Neural cell (in vitro differentiated cells): Measurements from ENCODE around the gene MAG.

Source experiments
- EP300 ChIP-seq: fragments of 450-650 bp; conservative IDR thresholded peaks from 2 replicates; pipeline ENCODE4 v1.6.1; 2014; ENCODE audit warnings: antibody characterized with exemption, mild to moderate bottlenecking, moderate library complexity; ENCODE audit not compliant: poor library complexity, severe bottlenecking
- EZH2 ChIP-seq: fragments of 200-600, 300-800 bp; shearing (Covaris generic), sonication (generic); IDR thresholded peaks from 2 replicates; pipeline ENCODE4 v1.6.1; 2014; ENCODE audit warnings: antibody characterized with exemption, low read length, borderline replicate concordance, mild to moderate bottlenecking; ENCODE audit not compliant: insufficient read depth, poor library complexity, severe bottlenecking
- RAD21 ChIP-seq: fragments of 450-650 bp; conservative IDR thresholded peaks from 2 replicates; pipeline ENCODE4 v1.6.1; 2014; ENCODE audit warnings: antibody characterized with exemption, mild to moderate bottlenecking, moderate library complexity
- TF ChIP-seq, protein P1 (sequence below): fragments of 450-650 bp; IDR thresholded peaks from 2 replicates; pipeline ENCODE4 v1.5.1; 2014; ENCODE audit warnings: antibody characterized with exemption, mild to moderate bottlenecking, moderate library complexity; ENCODE audit not compliant: poor library complexity, severe bottlenecking
- TF ChIP-seq, protein P2 (sequence below): IDR thresholded peaks from 2 replicates; pipeline ENCODE4 v1.6.1; 2012; ENCODE audit warnings: borderline replicate concordance

DNA sequence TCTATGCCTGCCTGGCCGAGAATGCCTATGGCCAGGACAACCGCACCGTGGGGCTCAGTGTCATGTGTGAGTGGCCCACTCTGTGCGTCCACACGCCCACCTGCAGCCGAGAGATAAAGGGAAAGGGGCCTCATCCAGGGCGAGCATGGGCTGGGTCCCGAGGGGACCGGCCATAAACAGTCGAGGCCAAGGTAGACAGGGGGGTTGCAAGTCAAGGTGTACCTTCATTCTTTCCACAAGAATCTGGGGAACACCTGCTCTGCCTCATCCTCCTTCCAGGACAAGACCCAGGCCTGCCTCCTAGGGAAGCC lies 8.3 kb downstream of the MAG start:
- TF ChIP-seq EZH2 (no peak), EP300 (no peak), RAD21 (no peak)
- TF ChIP-seq, protein P1, sequence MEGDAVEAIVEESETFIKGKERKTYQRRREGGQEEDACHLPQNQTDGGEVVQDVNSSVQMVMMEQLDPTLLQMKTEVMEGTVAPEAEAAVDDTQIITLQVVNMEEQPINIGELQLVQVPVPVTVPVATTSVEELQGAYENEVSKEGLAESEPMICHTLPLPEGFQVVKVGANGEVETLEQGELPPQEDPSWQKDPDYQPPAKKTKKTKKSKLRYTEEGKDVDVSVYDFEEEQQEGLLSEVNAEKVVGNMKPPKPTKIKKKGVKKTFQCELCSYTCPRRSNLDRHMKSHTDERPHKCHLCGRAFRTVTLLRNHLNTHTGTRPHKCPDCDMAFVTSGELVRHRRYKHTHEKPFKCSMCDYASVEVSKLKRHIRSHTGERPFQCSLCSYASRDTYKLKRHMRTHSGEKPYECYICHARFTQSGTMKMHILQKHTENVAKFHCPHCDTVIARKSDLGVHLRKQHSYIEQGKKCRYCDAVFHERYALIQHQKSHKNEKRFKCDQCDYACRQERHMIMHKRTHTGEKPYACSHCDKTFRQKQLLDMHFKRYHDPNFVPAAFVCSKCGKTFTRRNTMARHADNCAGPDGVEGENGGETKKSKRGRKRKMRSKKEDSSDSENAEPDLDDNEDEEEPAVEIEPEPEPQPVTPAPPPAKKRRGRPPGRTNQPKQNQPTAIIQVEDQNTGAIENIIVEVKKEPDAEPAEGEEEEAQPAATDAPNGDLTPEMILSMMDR, result no peak
- TF ChIP-seq, protein P2, sequence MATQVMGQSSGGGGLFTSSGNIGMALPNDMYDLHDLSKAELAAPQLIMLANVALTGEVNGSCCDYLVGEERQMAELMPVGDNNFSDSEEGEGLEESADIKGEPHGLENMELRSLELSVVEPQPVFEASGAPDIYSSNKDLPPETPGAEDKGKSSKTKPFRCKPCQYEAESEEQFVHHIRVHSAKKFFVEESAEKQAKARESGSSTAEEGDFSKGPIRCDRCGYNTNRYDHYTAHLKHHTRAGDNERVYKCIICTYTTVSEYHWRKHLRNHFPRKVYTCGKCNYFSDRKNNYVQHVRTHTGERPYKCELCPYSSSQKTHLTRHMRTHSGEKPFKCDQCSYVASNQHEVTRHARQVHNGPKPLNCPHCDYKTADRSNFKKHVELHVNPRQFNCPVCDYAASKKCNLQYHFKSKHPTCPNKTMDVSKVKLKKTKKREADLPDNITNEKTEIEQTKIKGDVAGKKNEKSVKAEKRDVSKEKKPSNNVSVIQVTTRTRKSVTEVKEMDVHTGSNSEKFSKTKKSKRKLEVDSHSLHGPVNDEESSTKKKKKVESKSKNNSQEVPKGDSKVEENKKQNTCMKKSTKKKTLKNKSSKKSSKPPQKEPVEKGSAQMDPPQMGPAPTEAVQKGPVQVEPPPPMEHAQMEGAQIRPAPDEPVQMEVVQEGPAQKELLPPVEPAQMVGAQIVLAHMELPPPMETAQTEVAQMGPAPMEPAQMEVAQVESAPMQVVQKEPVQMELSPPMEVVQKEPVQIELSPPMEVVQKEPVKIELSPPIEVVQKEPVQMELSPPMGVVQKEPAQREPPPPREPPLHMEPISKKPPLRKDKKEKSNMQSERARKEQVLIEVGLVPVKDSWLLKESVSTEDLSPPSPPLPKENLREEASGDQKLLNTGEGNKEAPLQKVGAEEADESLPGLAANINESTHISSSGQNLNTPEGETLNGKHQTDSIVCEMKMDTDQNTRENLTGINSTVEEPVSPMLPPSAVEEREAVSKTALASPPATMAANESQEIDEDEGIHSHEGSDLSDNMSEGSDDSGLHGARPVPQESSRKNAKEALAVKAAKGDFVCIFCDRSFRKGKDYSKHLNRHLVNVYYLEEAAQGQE, result no peak
